Astrocyte (in vitro differentiated cells and primary cell): ENCODE measurements around the gene ACTL8. TPM values are rescaled to one million over a fixed set of nuclear protein-coding genes. Genes with fewer than 3 reads are reported as not detected.

Source experiments
- DNase-seq: peaks from one replicate; pipeline ENCODE4 v3.0.0-alpha.2; 2010; ENCODE audit warnings: low read depth
- FAIRE-seq: peaks from 2 replicates; lab custom pipeline; 2011; peaks lifted over from hg19 to GRCh38; lab: Jason Lieb, UNC
- H2AFZ ChIP-seq: 2 replicates; pipeline ENCODE4 v1.6.0; 2012; ENCODE audit warnings: low read depth, low read length, inconsistent platforms
- H3K27ac ChIP-seq: 2 replicates; pipeline ENCODE4 v1.5.1; 2011; ENCODE audit warnings: low read depth, low read length, inconsistent platforms
- H3K27me3 ChIP-seq: 2 replicates; pipeline ENCODE4 v1.6.0; 2011; ENCODE audit warnings: low read length, inconsistent platforms; ENCODE audit not compliant: insufficient read depth
- H3K36me3 ChIP-seq: 2 replicates; pipeline ENCODE4 v1.5.1; 2011; ENCODE audit warnings: low read length, inconsistent platforms; ENCODE audit not compliant: insufficient read depth
- H3K4me1 ChIP-seq: 2 replicates; pipeline ENCODE4 v1.5.1; 2011; ENCODE audit warnings: low read length, inconsistent platforms; ENCODE audit not compliant: insufficient read depth
- H3K4me2 ChIP-seq: 2 replicates; pipeline ENCODE4 v1.6.0; 2012; ENCODE audit warnings: low read length, inconsistent platforms
- H3K4me3 ChIP-seq: 2 replicates; pipeline ENCODE4 v1.5.1; 2011; ENCODE audit warnings: low read depth, mild to moderate bottlenecking, low read length, inconsistent platforms; ENCODE audit not compliant: insufficient read depth
- H3K79me2 ChIP-seq: 2 replicates; pipeline ENCODE4 v1.6.0; 2012; ENCODE audit warnings: mild to moderate bottlenecking, low read length, inconsistent platforms; ENCODE audit not compliant: insufficient read depth
- H3K9ac ChIP-seq: 2 replicates; pipeline ENCODE4 v1.6.0; 2012; ENCODE audit warnings: mild to moderate bottlenecking, low read length, inconsistent platforms
- H3K9me3 ChIP-seq: 2 replicates; pipeline ENCODE4 v1.5.1; 2012; ENCODE audit warnings: low read depth, mild to moderate bottlenecking, low read length, inconsistent platforms; ENCODE audit not compliant: insufficient read depth
- H4K20me1 ChIP-seq: 2 replicates; pipeline ENCODE4 v1.6.0; 2012; ENCODE audit warnings: low read length, inconsistent platforms; ENCODE audit not compliant: insufficient read depth
- H3K27ac Mint-ChIP-seq: one replicate; pipeline ENCODE4 v1.8.0; 2021; ENCODE audit warnings: mild to moderate bottlenecking, mixed read lengths; ENCODE audit not compliant: unreplicated experiment
- H3K27me3 Mint-ChIP-seq: one replicate; pipeline ENCODE4 v1.8.0; 2021; ENCODE audit warnings: low read depth, mixed read lengths; ENCODE audit not compliant: unreplicated experiment
- H3K36me3 Mint-ChIP-seq: one replicate; pipeline ENCODE4 v1.8.0; 2021; ENCODE audit warnings: low read depth, mixed read lengths; ENCODE audit not compliant: unreplicated experiment
- H3K4me1 Mint-ChIP-seq: one replicate; pipeline ENCODE4 v1.8.0; 2021; ENCODE audit warnings: low read depth, mixed read lengths; ENCODE audit not compliant: unreplicated experiment
- H3K4me3 Mint-ChIP-seq: one replicate; pipeline ENCODE4 v1.8.0; 2021; ENCODE audit warnings: mild to moderate bottlenecking, moderate library complexity, mixed read lengths; ENCODE audit not compliant: unreplicated experiment
- H3K9me3 Mint-ChIP-seq: one replicate; pipeline ENCODE4 v1.8.0; 2021; ENCODE audit warnings: mild to moderate bottlenecking, mixed read lengths; ENCODE audit not compliant: unreplicated experiment
- EZH2 ChIP-seq: IDR thresholded peaks from 2 replicates; pipeline ENCODE4 v1.6.1; 2012; ENCODE audit warnings: mild to moderate bottlenecking, low read length, inconsistent platforms; ENCODE audit not compliant: insufficient read depth
- total RNA-seq: library from RNA; stranded (reverse); gene quantifications from 2 replicates; pipeline ENCODE4 v1.2.1, GENCODE V29; 2021
- TF ChIP-seq, protein P1 (sequence below): IDR thresholded peaks from 2 replicates; pipeline ENCODE4 v1.5.1; 2011; ENCODE audit warnings: low read depth, mild to moderate bottlenecking, inconsistent platforms, low read length, moderate library complexity; ENCODE audit not compliant: insufficient read depth

ACTL8 gene
- total RNA-seq, 1 donor from 2014 or later: 2.0 TPM

DNA sequence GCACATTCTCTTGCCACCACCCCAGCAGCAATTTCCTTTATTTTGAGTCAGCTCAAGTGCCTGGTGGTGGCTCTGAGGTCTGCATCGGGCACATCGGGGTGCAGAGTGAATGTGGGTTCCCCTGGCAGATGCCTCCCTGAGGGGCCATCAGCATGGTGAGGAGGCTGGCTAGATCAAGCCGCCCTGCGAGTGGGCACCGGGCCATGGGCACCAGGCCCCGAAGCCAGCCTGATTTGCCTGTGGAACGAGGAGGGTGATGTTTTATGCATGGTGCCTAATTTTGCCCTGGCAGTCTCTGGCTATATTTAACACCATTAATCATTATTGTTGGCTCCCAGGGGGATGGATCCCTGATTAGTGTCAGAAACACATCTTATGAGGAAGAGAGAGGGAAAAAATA, 36.3 kb downstream of the ACTL8 start:
- no peak overlapping the region for H3K4me2 ChIP-seq
- Mint-ChIP-seq H3K36me3 (no peaks in the 10 kb centered on the region), H3K9me3 (no peaks in the 10 kb centered on the region), H3K4me3 (no peak overlapping the region), H3K27me3 (peaks cover 46% of the 10 kb centered on the region), H3K27ac (no peak overlapping the region), H3K4me1 (no peaks in the 10 kb centered on the region)
- no peak overlapping the region for H3K27ac ChIP-seq
- H3K9me3 ChIP-seq: no peaks in the 10 kb centered on the region
- DNase-seq: no peak
- no peaks in the 10 kb centered on the region for H3K36me3 ChIP-seq
- no peak overlapping the region for H3K4me3 ChIP-seq
- FAIRE-seq: no peak
- H3K4me1 ChIP-seq: no peaks in the 10 kb centered on the region
- H4K20me1 ChIP-seq: no peaks in the 10 kb centered on the region
- H2AFZ ChIP-seq: no peak overlapping the region
- H3K9ac ChIP-seq: no peak overlapping the region
- TF ChIP-seq EZH2: no peak
- TF ChIP-seq, protein P1, sequence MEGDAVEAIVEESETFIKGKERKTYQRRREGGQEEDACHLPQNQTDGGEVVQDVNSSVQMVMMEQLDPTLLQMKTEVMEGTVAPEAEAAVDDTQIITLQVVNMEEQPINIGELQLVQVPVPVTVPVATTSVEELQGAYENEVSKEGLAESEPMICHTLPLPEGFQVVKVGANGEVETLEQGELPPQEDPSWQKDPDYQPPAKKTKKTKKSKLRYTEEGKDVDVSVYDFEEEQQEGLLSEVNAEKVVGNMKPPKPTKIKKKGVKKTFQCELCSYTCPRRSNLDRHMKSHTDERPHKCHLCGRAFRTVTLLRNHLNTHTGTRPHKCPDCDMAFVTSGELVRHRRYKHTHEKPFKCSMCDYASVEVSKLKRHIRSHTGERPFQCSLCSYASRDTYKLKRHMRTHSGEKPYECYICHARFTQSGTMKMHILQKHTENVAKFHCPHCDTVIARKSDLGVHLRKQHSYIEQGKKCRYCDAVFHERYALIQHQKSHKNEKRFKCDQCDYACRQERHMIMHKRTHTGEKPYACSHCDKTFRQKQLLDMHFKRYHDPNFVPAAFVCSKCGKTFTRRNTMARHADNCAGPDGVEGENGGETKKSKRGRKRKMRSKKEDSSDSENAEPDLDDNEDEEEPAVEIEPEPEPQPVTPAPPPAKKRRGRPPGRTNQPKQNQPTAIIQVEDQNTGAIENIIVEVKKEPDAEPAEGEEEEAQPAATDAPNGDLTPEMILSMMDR: no peak
- H3K79me2 ChIP-seq: no peaks in the 10 kb centered on the region
- H3K27me3 ChIP-seq: peaks cover 3% of the 10 kb centered on the region

DNA sequence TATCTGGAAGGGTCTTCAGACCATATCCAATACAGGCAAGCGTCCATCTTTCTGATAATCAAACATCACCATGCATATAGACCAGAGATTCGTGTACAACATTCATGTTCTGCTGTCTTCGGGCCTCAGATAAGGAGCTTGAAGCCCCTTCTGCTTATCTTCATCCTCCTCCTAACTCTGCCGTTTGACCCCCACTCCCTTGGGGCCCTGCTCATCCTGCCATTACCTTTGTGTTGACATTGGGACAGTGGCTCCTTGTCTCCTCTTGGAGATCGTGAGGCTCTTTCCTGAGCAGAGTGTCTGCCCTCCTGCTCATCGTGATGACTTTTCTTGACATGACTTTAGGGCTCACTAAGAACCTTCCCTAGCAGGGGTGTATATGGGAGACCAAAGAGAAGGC, 37.3 kb downstream of the ACTL8 start:
- no peak for FAIRE-seq
- H3K36me3 ChIP-seq: no peaks in the 10 kb centered on the region
- no peaks in the 10 kb centered on the region for H3K4me1 ChIP-seq
- peaks cover 3% of the 10 kb centered on the region for H3K27me3 ChIP-seq
- Mint-ChIP-seq H3K9me3 (no peaks in the 10 kb centered on the region), H3K4me3 (no peak overlapping the region), H3K4me1 (no peaks in the 10 kb centered on the region), H3K27ac (no peak overlapping the region), H3K36me3 (no peaks in the 10 kb centered on the region), H3K27me3 (peaks cover 56% of the 10 kb centered on the region)
- TF ChIP-seq, protein P1: no peak
- TF ChIP-seq EZH2: no peak
- H4K20me1 ChIP-seq: no peaks in the 10 kb centered on the region
- no peak overlapping the region for H3K4me2 ChIP-seq
- H3K79me2 ChIP-seq: no peaks in the 10 kb centered on the region
- no peak for DNase-seq
- no peak overlapping the region for H2AFZ ChIP-seq
- no peak overlapping the region for H3K27ac ChIP-seq
- no peak overlapping the region for H3K4me3 ChIP-seq
- no peak overlapping the region for H3K9ac ChIP-seq
- no peaks in the 10 kb centered on the region for H3K9me3 ChIP-seq

DNA sequence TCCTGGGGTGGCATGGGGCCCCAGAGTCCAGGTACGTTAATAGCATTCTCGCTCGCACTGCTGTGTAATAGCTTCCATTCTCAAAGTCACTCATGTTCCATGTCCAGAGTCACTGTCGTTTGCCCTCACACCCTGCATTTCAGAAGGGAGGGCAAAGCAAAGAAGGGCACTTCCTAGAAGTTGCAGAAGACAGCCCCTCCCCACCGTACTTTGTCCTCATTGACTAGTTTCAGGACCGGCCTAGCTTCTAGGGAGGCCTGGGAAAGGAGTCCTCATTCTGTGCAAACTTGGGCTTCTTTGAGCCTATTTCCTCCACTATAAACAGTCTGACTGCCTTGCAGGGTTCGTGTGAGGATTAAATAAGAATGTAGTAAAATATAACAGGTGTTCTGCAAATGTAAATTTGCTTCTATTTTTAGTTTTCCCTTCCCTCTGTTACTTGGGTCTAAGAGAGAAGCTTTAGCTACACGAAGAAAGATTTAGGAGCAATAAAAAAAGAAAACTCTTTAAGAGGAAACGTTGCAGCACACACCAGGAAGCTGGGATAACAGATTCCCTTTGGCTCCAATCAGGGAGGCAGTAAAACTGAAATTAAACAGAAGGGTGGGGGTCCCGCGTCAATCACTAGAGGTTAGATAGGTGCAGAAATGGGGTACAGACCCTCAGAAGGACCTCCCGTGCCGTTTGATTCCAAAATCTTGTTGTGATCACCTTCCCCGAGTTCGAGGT, 40.1 kb downstream of the ACTL8 start:
- Histone ChIP-seq H3K27ac (no peak overlapping the region), H3K36me3 (no peaks in the 10 kb centered on the region), H3K4me1 (no peaks in the 10 kb centered on the region), H3K4me3 (no peak overlapping the region), H3K9me3 (no peaks in the 10 kb centered on the region), H3K79me2 (no peaks in the 10 kb centered on the region), H3K4me2 (no peak overlapping the region), H3K9ac (no peak overlapping the region), H3K27me3 (peaks cover 7% of the 10 kb centered on the region), H4K20me1 (no peaks in the 10 kb centered on the region), H2AFZ (no peak overlapping the region)
- no peak for DNase-seq
- Mint-ChIP-seq H3K4me1 (no peaks in the 10 kb centered on the region), H3K36me3 (no peaks in the 10 kb centered on the region), H3K27ac (no peak overlapping the region), H3K4me3 (no peak overlapping the region), H3K9me3 (no peaks in the 10 kb centered on the region), H3K27me3 (peaks cover 63% of the 10 kb centered on the region)
- FAIRE-seq: no peak
- TF ChIP-seq, protein P1: no peak
- TF ChIP-seq EZH2: no peak
